Measurements from ENCODE around the gene IQSEC1.

The IQSEC1 gene

GRCh38 chr3:12957824-12958792, 115.1 kb downstream of the IQSEC1 start:
- DNase-seq (ENCODE audit: low read depth), result no peak
- no peak overlapping the region for H3K4me3 ChIP-seq (ENCODE audit: low read depth, low read length)
- TF ChIP-seq MYC (IDR thresholded peaks at IDR 0.05; ENCODE audit: low read depth, low read length), result no peak

GRCh38 chr3:12957339-12957738, 115.9 kb downstream of the IQSEC1 start:
- TF ChIP-seq CTCF (IDR thresholded peaks at IDR 0.05; ENCODE audit: low read depth, low read length) (no peak), MAX (IDR thresholded peaks at IDR 0.05; ENCODE audit: low read depth, low read length) (no peak), MYC (IDR thresholded peaks at IDR 0.05; ENCODE audit: low read depth, low read length) (no peak), POLR2A (IDR thresholded peaks at IDR 0.05; ENCODE audit: extremely low read depth, insufficient read length) (no peak)
- DNase-seq (ENCODE audit: low read depth), result no peak
- no peak overlapping the region for H3K4me3 ChIP-seq (ENCODE audit: low read depth, low read length)

GRCh38 chr3:12956316-12956660, 116.9 kb downstream of the IQSEC1 start:
- no peak for TF ChIP-seq CTCF (IDR thresholded peaks at IDR 0.05; ENCODE audit: low read depth, low read length)
- no peak for TF ChIP-seq MAX (IDR thresholded peaks at IDR 0.05; ENCODE audit: low read depth, low read length)
- no peak for TF ChIP-seq POLR2A (IDR thresholded peaks at IDR 0.05; ENCODE audit: extremely low read depth, insufficient read length)
- no peak for TF ChIP-seq MYC (IDR thresholded peaks at IDR 0.05; ENCODE audit: low read depth, low read length)
- DNase-seq (ENCODE audit: low read depth), result peak; percentile 48
- no peak overlapping the region for H3K4me3 ChIP-seq (ENCODE audit: low read depth, low read length)

- H3K4me3 ChIP-seq (ENCODE audit: low read depth, low read length), result no peak overlapping the region
- TF ChIP-seq CTCF (IDR thresholded peaks at IDR 0.05; ENCODE audit: low read depth, low read length), result no peak
- no peak for TF ChIP-seq MAX (IDR thresholded peaks at IDR 0.05; ENCODE audit: low read depth, low read length)
- no peak for TF ChIP-seq POLR2A (IDR thresholded peaks at IDR 0.05; ENCODE audit: extremely low read depth, insufficient read length)
- no peak for TF ChIP-seq MYC (IDR thresholded peaks at IDR 0.05; ENCODE audit: low read depth, low read length)
- no peak for DNase-seq (ENCODE audit: low read depth)
Observed at GRCh38 chr3:12955651-12956315, 117.4 kb downstream of the IQSEC1 start.

- no peak overlapping the region for H3K4me3 ChIP-seq (ENCODE audit: low read depth, low read length)
- TF ChIP-seq MYC (IDR thresholded peaks at IDR 0.05; ENCODE audit: low read depth, low read length), result peak; percentile 27; the same call in 1 of the 2 replicates
- TF ChIP-seq MAX (IDR thresholded peaks at IDR 0.05; ENCODE audit: low read depth, low read length), result peak; percentile 71
- no peak for TF ChIP-seq CTCF (IDR thresholded peaks at IDR 0.05; ENCODE audit: low read depth, low read length)
- DNase-seq (ENCODE audit: low read depth), result peak; percentile 90
Observed at GRCh38 chr3:12954891-12955650, 118.2 kb downstream of the IQSEC1 start.

- H3K4me3 ChIP-seq (ENCODE audit: low read depth, low read length), result no peak overlapping the region
- no peak for DNase-seq (ENCODE audit: low read depth)
- no peak for TF ChIP-seq MYC (IDR thresholded peaks at IDR 0.05; ENCODE audit: low read depth, low read length)
- TF ChIP-seq POLR2A (IDR thresholded peaks at IDR 0.05; ENCODE audit: extremely low read depth, insufficient read length), result no peak
- no peak for TF ChIP-seq CTCF (IDR thresholded peaks at IDR 0.05; ENCODE audit: low read depth, low read length)
- no peak for TF ChIP-seq MAX (IDR thresholded peaks at IDR 0.05; ENCODE audit: low read depth, low read length)
Observed at GRCh38 chr3:12954180-12954579, 119.0 kb downstream of the IQSEC1 start.
